Esophagus muscularis mucosa (tissue), 4 donors: ENCODE results near the gene FANCI. TPM values are rescaled to one million over a fixed set of nuclear protein-coding genes. Genes with fewer than 3 reads are reported as not detected.

Source experiments
- DNase-seq: peaks from one replicate; pipeline ENCODE4 v3.0.0-alpha.2; 2017; ENCODE audit errors: extremely low spot score
- H3K27ac ChIP-seq, 4 donors: fragments of 200-600 bp; sonication (generic); replicated peaks in 1 of 4; 1 replicate in 3 of 4; 2 replicates in 1 of 4; pipeline ENCODE4 v1.5.1; 2016 to 2019; ENCODE audit warnings: mild to moderate bottlenecking in 1 of 4
- H3K27me3 ChIP-seq, 4 donors: fragments of 200-600 bp; sonication (generic); one replicate each; pipeline versions ENCODE4 v1.5.1 to v1.6.0; 2016 to 2019
- H3K36me3 ChIP-seq, 4 donors: fragments of 200-600 bp; sonication (generic); one replicate each; pipeline ENCODE4 v1.5.1; 2016 to 2019
- H3K4me1 ChIP-seq, 4 donors: fragments of 200-600 bp; sonication (generic); one replicate each; pipeline ENCODE4 v1.5.1; 2016 to 2019
- H3K4me3 ChIP-seq, 4 donors: fragments of 200-600 bp; sonication (generic); 1 replicate in 2 of 4; 2 replicates in 2 of 4; pipeline ENCODE4 v1.5.1; 2016 to 2019; ENCODE audit warnings: mild to moderate bottlenecking in 4 of 4, moderate library complexity in 1 of 4
- H3K9me3 ChIP-seq, 4 donors: fragments of 200-600 bp; sonication (generic); 1 replicate in 3 of 4; 2 replicates in 1 of 4; pipeline ENCODE4 v1.5.1; 2016 to 2019
- EP300 ChIP-seq: sonication (generic); formaldehyde crosslinking; IDR thresholded peaks from one replicate; pipeline ENCODE4 v1.6.1; 2017; ENCODE audit warnings: antibody characterized with exemption
- POLR2A ChIP-seq: fragments of 450-650 bp; IDR thresholded peaks from one replicate; pipeline ENCODE4 v1.6.1; 2017; ENCODE audit warnings: antibody characterized with exemption, moderate library complexity, mild to moderate bottlenecking, low read depth
- POLR2AphosphoS5 ChIP-seq, 2 donors: sonication (generic); formaldehyde crosslinking; IDR thresholded peaks; one replicate each; pipeline ENCODE4 v1.6.1; 2017; ENCODE audit warnings: antibody characterized with exemption in 2 of 2
- WGBS: methylation state at CpG from one replicate; pipeline ENCODE4 v1.1.5; 2018; 5-methylcytosine and 5-hydroxymethylcytosine counted together
- intact Hi-C: fragments of 100-400 bp; cut with DNase I; formaldehyde crosslinking; loops from one replicate; pipeline ENCODE4 v1.15.1; 2023
- small RNA-seq, 3 donors: library from RNA; depleted of rRNA; stranded (forward); fragments of <200 nt; gene quantifications; one replicate each; pipeline ENCODE3, GENCODE V24; 2016
- total RNA-seq, 4 donors: library from RNA; depleted of rRNA; stranded (reverse); fragments of >200 nt; gene quantifications; one replicate each; pipeline versions ENCODE4 v1.1.0 to v1.2.1, GENCODE V29; 2016
- TF ChIP-seq, protein P1 (sequence below), 3 experiments: fragments of 200-600 bp in 2 of 3; fragments of 450-650 bp in 1 of 3; sonication (generic) in 2 of 3; IDR thresholded peaks; one replicate each; pipeline ENCODE4 v1.5.1; 2017 to 2019; ENCODE audit warnings: antibody characterized with exemption in 3 of 3, mild to moderate bottlenecking in 2 of 3, moderate library complexity in 1 of 3

Gene FANCI
- total RNA-seq, 4 donors from 2014 or later: 3.5 to 10.2 (median 4.0) TPM

DNA sequence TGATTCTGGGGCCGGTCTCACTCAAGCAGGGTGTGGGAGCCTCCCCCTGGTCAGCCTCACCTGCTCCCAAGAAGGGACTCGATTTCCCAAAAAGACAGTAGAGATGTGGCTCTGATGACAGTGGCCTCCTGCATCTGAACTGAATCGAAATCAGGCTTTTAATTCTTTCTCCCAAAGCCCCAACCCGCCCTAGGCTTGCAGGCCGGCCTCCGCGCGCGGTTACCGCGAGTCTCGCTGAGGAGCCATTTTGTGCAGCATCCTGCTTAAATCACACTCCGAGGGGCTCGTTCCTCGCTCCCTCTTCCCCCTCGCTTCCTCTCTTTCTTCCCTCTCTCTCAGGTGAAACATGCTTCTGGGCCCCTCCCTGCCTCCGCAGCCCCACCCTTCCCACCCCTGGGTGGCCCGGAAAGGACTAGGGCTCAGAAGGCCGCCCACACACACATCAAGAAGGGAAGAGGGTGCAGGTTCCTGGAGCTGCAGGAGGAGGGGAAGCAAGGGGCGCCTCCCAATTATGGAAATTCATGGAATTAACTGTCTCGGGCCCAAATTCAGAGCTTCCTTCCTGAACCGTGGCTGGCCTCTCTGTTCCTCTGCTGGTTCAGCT, 121.8 kb downstream of the FANCI start:
- no peaks in the 10 kb centered on the region for H3K9me3 ChIP-seq
- intact Hi-C loops: no loop called here

More for the DNA sequence above, 121.8 kb downstream of the FANCI start:
- peaks cover 5 to 100% (median 100%) of the 10 kb centered on the region in 4 donors for H3K27me3 ChIP-seq
- no peaks in the 10 kb centered on the region for H3K36me3 ChIP-seq
- no peak for DNase-seq
- TF ChIP-seq POLR2A: no peak
- no peak for TF ChIP-seq EP300
- no peak for TF ChIP-seq POLR2AphosphoS5 (IDR thresholded peaks at IDR 0.05)
- TF ChIP-seq, protein P1, sequence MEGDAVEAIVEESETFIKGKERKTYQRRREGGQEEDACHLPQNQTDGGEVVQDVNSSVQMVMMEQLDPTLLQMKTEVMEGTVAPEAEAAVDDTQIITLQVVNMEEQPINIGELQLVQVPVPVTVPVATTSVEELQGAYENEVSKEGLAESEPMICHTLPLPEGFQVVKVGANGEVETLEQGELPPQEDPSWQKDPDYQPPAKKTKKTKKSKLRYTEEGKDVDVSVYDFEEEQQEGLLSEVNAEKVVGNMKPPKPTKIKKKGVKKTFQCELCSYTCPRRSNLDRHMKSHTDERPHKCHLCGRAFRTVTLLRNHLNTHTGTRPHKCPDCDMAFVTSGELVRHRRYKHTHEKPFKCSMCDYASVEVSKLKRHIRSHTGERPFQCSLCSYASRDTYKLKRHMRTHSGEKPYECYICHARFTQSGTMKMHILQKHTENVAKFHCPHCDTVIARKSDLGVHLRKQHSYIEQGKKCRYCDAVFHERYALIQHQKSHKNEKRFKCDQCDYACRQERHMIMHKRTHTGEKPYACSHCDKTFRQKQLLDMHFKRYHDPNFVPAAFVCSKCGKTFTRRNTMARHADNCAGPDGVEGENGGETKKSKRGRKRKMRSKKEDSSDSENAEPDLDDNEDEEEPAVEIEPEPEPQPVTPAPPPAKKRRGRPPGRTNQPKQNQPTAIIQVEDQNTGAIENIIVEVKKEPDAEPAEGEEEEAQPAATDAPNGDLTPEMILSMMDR (IDR thresholded peaks at IDR 0.05): no peak
- H3K4me1 ChIP-seq: peaks cover 15 to 43% (median 33%) of the 10 kb centered on the region in 4 donors
- WGBS: 12% methylated on average over 21 of the region's 22 CpGs
- no peak overlapping the region for H3K27ac ChIP-seq
- no peak overlapping the region for H3K4me3 ChIP-seq

Small RNAs within 50 kb of the gene (small RNA-seq; reads per million reads assigned to genes)
- 0 reads per million in 3 donors for gene MIR6766

Other genes with a start within 250 kb of the FANCI start
- gene ABHD2, start 155.5 kb upstream of the FANCI start, total RNA-seq: 10 to 100 TPM; 49.8 to 82.3 (median 72.1) TPM
- gene RLBP1, start 22.4 kb upstream of the FANCI start, total RNA-seq: under 1 TPM in 3 of 4 donors, not detected in 1; 0.13 to 0.52 (median 0.50) TPM
- 10 to 100 TPM; 51.0 to 86.0 (median 66.7) TPM for gene POLG, start 90.8 kb downstream of the FANCI start, total RNA-seq